GM18951 (cell line): ENCODE results near the gene HSD3B7.

Experiments
- POLR2A ChIP-seq: IDR thresholded peaks from 4 replicates; pipeline ENCODE4 v1.6.1; 2011; ENCODE audit warnings: mild to moderate bottlenecking; ENCODE audit not compliant: insufficient read length, insufficient read depth; ENCODE audit errors: extremely low read depth
- in situ Hi-C: fragments of 300-500 bp; cut with MboI; formaldehyde crosslinking; loops from one replicate; pipeline ENCODE4 v1.12.0; 2022; ENCODE audit warnings: low sequenced_read_pairs, mixed read lengths, inconsistent platforms; ENCODE audit not compliant: unreplicated experiment

The HSD3B7 gene

GRCh38 chr16:30980959-30981358 lies 4.0 kb upstream of the HSD3B7 start:
- no peak for TF ChIP-seq POLR2A
- in situ Hi-C loops: loop anchor here (25.0 kb wide), 2 partner anchors 456 to 881 kb away; partner anchors contain the start of genes COX6A2, ZNF267 and ZNF843

GRCh38 chr16:30982548-30983288 lies 2.3 kb upstream of the HSD3B7 start:
- in situ Hi-C loops: loop anchor here (25.0 kb wide), 2 partner anchors 455 to 880 kb away; partner anchors contain the start of genes COX6A2, ZNF267 and ZNF843
- TF ChIP-seq POLR2A: no peak

- TF ChIP-seq POLR2A: no peak
- in situ Hi-C loops: loop anchor here (25.0 kb wide), 2 partner anchors 454 to 879 kb away; partner anchors contain the start of genes COX6A2, ZNF267 and ZNF843
Observed at GRCh38 chr16:30983289-30983889, 1.6 kb upstream of the HSD3B7 start.

GRCh38 chr16:30983898-30984610 lies 953 bp upstream of the HSD3B7 start:
- TF ChIP-seq POLR2A: no peak
- in situ Hi-C loops: loop anchor here (25.0 kb wide), 2 partner anchors 453 to 878 kb away; partner anchors contain the start of genes COX6A2, ZNF267 and ZNF843

- in situ Hi-C loops: loop anchor here (25.0 kb wide), 2 partner anchors 452 to 877 kb away; partner anchors contain the start of genes COX6A2, ZNF267 and ZNF843
- TF ChIP-seq POLR2A: no peak
Observed at GRCh38 chr16:30985401-30986128, 558 bp downstream of the HSD3B7 start.

GRCh38 chr16:30986129-30986991 lies 1.4 kb downstream of the HSD3B7 start:
- no peak for TF ChIP-seq POLR2A
- in situ Hi-C loops: loop anchor here (25.0 kb wide), 2 partner anchors 451 to 876 kb away; partner anchors contain the start of genes COX6A2, ZNF267 and ZNF843

- TF ChIP-seq POLR2A: no peak
- in situ Hi-C loops: loop anchor here (25.0 kb wide), 2 partner anchors 450 to 875 kb away; partner anchors contain the start of genes COX6A2, ZNF267 and ZNF843
Observed at GRCh38 chr16:30987581-30988190, 2.7 kb downstream of the HSD3B7 start.

GRCh38 chr16:30989469-30990047 lies 4.6 kb downstream of the HSD3B7 start:
- no peak for TF ChIP-seq POLR2A
- in situ Hi-C loops: loop anchor here (25.0 kb wide), 2 partner anchors 448 to 873 kb away; partner anchors contain the start of genes COX6A2, ZNF267 and ZNF843

GRCh38 chr16:30990105-30990504 lies 5.1 kb downstream of the HSD3B7 start:
- in situ Hi-C loops: loop anchor here (25.0 kb wide), 2 partner anchors 447 to 872 kb away; partner anchors contain the start of genes COX6A2, ZNF267 and ZNF843

GRCh38 chr16:30991052-30991451 lies 6.0 kb downstream of the HSD3B7 start:
- in situ Hi-C loops: loop anchor here (25.0 kb wide), 2 partner anchors 446 to 871 kb away; partner anchors contain the start of genes COX6A2, ZNF267 and ZNF843
- TF ChIP-seq POLR2A: no peak

More at GRCh38 chr16:30990105-30990504, 5.1 kb downstream of the HSD3B7 start:
- no peak for TF ChIP-seq POLR2A
